NT2/D1 (cell line): ENCODE measurements around the gene DENND5A.

Experiments used
- SUZ12 ChIP-seq: IDR thresholded peaks from 2 replicates; pipeline ENCODE4 v1.6.1; 2011; ENCODE audit not compliant: insufficient read length, insufficient read depth; ENCODE audit errors: extremely low read depth
- YY1 ChIP-seq: IDR thresholded peaks from 2 replicates; pipeline ENCODE4 v1.6.1; 2011; ENCODE audit not compliant: insufficient read length, insufficient read depth
- ZNF274 ChIP-seq: IDR thresholded peaks from 2 replicates; pipeline ENCODE4 v1.6.1; 2011; ENCODE audit warnings: mild to moderate bottlenecking, low read depth, low read length

DNA sequence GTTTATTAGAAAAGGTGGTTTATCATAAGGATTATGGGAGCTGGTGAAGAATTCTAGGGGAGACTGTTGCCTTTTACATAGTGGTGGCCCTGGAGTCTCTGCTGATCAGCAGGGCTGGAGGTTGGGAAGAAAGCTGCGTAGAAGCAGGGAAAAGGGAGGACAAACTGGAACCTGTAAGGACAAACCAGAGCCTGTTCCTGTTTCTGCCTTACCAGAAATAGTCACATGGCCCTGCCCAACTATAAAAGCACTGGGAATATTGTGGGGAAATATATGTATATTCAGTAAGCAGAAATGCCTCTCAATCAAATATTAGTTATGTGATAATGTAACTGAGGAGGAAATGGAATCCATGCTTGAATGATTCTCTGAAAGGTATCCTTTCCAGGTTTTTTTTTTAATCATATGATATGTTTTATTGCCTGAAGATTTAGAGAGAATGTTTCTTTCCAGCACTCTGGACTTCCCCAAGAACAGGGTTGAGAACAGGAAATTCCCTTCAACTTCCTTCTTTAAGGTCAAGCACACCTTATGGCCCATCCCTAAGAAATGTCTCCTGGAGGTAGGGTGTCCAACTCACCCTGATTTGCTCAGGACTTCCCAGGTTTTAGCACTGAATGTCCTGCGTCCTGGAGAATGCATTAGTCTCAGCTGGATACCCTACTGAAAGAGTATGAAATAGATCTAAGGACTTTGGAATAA is 139.8 kb downstream of the DENND5A start:
- TF ChIP-seq YY1 (no peak), ZNF274 (no peak), SUZ12 (no peak)
